Transverse colon (tissue), 3 donors: ENCODE data around the gene DPYD.
"Not testable (repeated sequence)": the region's sequence is repeated elsewhere in the genome, so short reads cannot be mapped to it uniquely, and the experiment has no call there.

Experiments
- POLR2A ChIP-seq: fragments of 450-650 bp; IDR thresholded peaks from one replicate; pipeline ENCODE4 v1.6.1; 2016; ENCODE audit warnings: antibody characterized with exemption, mild to moderate bottlenecking, moderate library complexity
- TF ChIP-seq, protein P1 (sequence below), 5 experiments: fragments of 200-600 bp in 3 of 5; fragments of 450-650 bp in 2 of 5; sonication (generic) in 3 of 5; IDR thresholded peaks; 1 replicate in 2 of 5; 2 replicates in 3 of 5; pipeline ENCODE4 v1.5.1; 2016 to 2017; ENCODE audit warnings: antibody characterized with exemption in 5 of 5, inconsistent platforms in 3 of 5, mild to moderate bottlenecking in 2 of 5, moderate library complexity in 1 of 5

DNA sequence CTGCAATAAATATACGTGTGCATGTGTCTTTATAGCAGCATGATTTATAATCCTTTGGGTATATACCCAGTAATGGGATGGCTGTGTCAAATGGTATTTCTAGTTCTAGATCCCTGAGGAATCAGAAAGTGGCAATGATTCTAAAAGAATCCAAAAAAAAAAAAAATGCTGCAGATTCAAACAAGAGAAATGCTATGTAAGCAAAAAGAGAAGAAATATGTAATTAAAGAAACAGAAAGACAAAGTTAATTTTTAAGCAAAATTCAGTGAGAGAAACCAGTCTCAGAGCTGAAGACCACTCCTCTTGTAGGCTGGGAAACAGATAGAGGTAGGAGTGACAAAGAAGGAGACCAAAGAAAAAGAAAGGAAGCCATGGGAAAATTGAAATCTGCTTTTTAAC, 571.0 kb downstream of the DPYD start:
- TF ChIP-seq, protein P1, sequence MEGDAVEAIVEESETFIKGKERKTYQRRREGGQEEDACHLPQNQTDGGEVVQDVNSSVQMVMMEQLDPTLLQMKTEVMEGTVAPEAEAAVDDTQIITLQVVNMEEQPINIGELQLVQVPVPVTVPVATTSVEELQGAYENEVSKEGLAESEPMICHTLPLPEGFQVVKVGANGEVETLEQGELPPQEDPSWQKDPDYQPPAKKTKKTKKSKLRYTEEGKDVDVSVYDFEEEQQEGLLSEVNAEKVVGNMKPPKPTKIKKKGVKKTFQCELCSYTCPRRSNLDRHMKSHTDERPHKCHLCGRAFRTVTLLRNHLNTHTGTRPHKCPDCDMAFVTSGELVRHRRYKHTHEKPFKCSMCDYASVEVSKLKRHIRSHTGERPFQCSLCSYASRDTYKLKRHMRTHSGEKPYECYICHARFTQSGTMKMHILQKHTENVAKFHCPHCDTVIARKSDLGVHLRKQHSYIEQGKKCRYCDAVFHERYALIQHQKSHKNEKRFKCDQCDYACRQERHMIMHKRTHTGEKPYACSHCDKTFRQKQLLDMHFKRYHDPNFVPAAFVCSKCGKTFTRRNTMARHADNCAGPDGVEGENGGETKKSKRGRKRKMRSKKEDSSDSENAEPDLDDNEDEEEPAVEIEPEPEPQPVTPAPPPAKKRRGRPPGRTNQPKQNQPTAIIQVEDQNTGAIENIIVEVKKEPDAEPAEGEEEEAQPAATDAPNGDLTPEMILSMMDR (IDR thresholded peaks at IDR 0.05): not testable (repeated sequence)
- TF ChIP-seq POLR2A: not testable (repeated sequence)
